ENCODE measurements around the gene HPS6.

Gene HPS6

GRCh38 chr10:102069071-102069470, 3.9 kb downstream of the HPS6 start:
- DNase-seq: no peak

- DNase-seq: peak; percentile 64
Measured at GRCh38 chr10:102072673-102073527, 7.8 kb downstream of the HPS6 start.

- DNase-seq: no peak
Measured at GRCh38 chr10:102083541-102083940, 18.4 kb downstream of the HPS6 start.

- DNase-seq: no peak
Measured at GRCh38 chr10:102085336-102085735, 20.2 kb downstream of the HPS6 start.

GRCh38 chr10:102086196-102086595, 21.0 kb downstream of the HPS6 start:
- DNase-seq: no peak

GRCh38 chr10:102090772-102091171, 25.6 kb downstream of the HPS6 start:
- DNase-seq: no peak

GRCh38 chr10:102096449-102096848, 31.3 kb downstream of the HPS6 start:
- DNase-seq: no peak

GRCh38 chr10:102101152-102101551, 36.0 kb downstream of the HPS6 start:
- no peak for DNase-seq

- DNase-seq: no peak
Measured at GRCh38 chr10:102102421-102102820, 37.3 kb downstream of the HPS6 start.

GRCh38 chr10:102106998-102107397, 41.8 kb downstream of the HPS6 start:
- no peak for DNase-seq

GRCh38 chr10:102109166-102110116, 44.3 kb downstream of the HPS6 start:
- DNase-seq: no peak

- no peak for DNase-seq
Measured at GRCh38 chr10:102111276-102111675, 46.1 kb downstream of the HPS6 start.

- no peak for DNase-seq
Measured at GRCh38 chr10:102112210-102112817, 47.2 kb downstream of the HPS6 start.

GRCh38 chr10:102113261-102113955, 48.3 kb downstream of the HPS6 start:
- no peak for DNase-seq

- no peak for DNase-seq
Measured at GRCh38 chr10:102113956-102114857, 49.1 kb downstream of the HPS6 start.

GRCh38 chr10:102114861-102115618, 49.9 kb downstream of the HPS6 start:
- peak; percentile 87 for DNase-seq

- DNase-seq: peak; percentile 36
Measured at GRCh38 chr10:102115775-102116174, 50.6 kb downstream of the HPS6 start.

- DNase-seq: no peak
Measured at GRCh38 chr10:102116656-102117055, 51.5 kb downstream of the HPS6 start.

All from fibroblast of skin of right quadriceps (primary cell).